WTC11 (cell line): ENCODE measurements around the gene DNAJC21. TPM values are rescaled to one million over a fixed set of nuclear protein-coding genes. Genes with fewer than 3 reads are reported as not detected.

Source experiments
- ATAC-seq: fragments of 200-7000 bp; cut with Tn5 transposase; 2 replicates; pipeline ENCODE4 v1.10.0; 2021; ENCODE audit warnings: mild to moderate bottlenecking, moderate library complexity
- CTCF ChIA-PET: fragments of 300-600 bp; sonication (Branson Sonifier 250); formaldehyde crosslinking; loops from one replicate; lab custom pipeline; 2021; ENCODE audit warnings: antibody characterized with exemption; lab: Charles Lee
- POLR2A ChIA-PET: fragments of 350-600 bp; sonication (Branson Sonifier 250); formaldehyde crosslinking; loops from one replicate; lab custom pipeline; 2021; ENCODE audit warnings: antibody characterized with exemption; lab: Charles Lee
- DNase-seq: peaks from one replicate; pipeline ENCODE4 v3.0.0; 2021; ENCODE audit warnings: low spot score
- H3K27ac Mint-ChIP-seq: 2 replicates; pipeline ENCODE4 v1.8.0; 2021; ENCODE audit warnings: mixed read lengths
- H3K27me3 Mint-ChIP-seq: 2 replicates; pipeline ENCODE4 v1.8.0; 2021; ENCODE audit warnings: low read depth, mild to moderate bottlenecking, moderate library complexity, mixed read lengths
- H3K36me3 Mint-ChIP-seq: 2 replicates; pipeline ENCODE4 v1.8.0; 2021; ENCODE audit warnings: mixed read lengths
- H3K4me1 Mint-ChIP-seq: 2 replicates; pipeline ENCODE4 v1.8.0; 2022; ENCODE audit warnings: mixed read lengths
- H3K4me3 Mint-ChIP-seq: 2 replicates; pipeline ENCODE4 v1.8.0; 2021; ENCODE audit warnings: mild to moderate bottlenecking, moderate library complexity, mixed read lengths
- H3K9me3 Mint-ChIP-seq: 2 replicates; pipeline ENCODE4 v1.8.0; 2021; ENCODE audit warnings: mixed read lengths
- ATF1 ChIP-seq: sonication (generic); formaldehyde crosslinking; IDR thresholded peaks from 2 replicates; pipeline ENCODE4 v1.8.1; 2023; ENCODE audit warnings: mild to moderate bottlenecking, moderate library complexity, missing genetic modification reagents
- CBFB ChIP-seq: sonication (generic); formaldehyde crosslinking; IDR thresholded peaks from 2 replicates; pipeline ENCODE4 v1.8.1; 2022; ENCODE audit warnings: mild to moderate bottlenecking, low read depth, missing genetic modification reagents
- CREB1 ChIP-seq: sonication (generic); formaldehyde crosslinking; IDR thresholded peaks from 2 replicates; pipeline ENCODE4 v1.8.0; 2023; ENCODE audit warnings: mild to moderate bottlenecking, missing genetic modification reagents
- ELF4 ChIP-seq: sonication (generic); formaldehyde crosslinking; IDR thresholded peaks from 2 replicates; pipeline ENCODE4 v1.8.1; 2022; ENCODE audit warnings: low read depth, mild to moderate bottlenecking, moderate library complexity, missing genetic modification reagents
- ETV6 ChIP-seq: sonication (generic); formaldehyde crosslinking; IDR thresholded peaks from 2 replicates; pipeline ENCODE4 v1.8.1; 2022; ENCODE audit warnings: mild to moderate bottlenecking, missing genetic modification reagents
- HMGA2 ChIP-seq: fragments of 250-450 bp; sonication (Bioruptor Pico); IDR thresholded peaks from 2 replicates; pipeline ENCODE4 v1.4.0; 2021; ENCODE audit warnings: mild to moderate bottlenecking, moderate library complexity
- JAZF1 ChIP-seq: fragments of 250-450 bp; sonication (Bioruptor Pico); IDR thresholded peaks from 2 replicates; pipeline ENCODE4 v1.9.0; 2021; ENCODE audit warnings: moderate library complexity, mild to moderate bottlenecking, inconsistent platforms
- MXD4 ChIP-seq: fragments of 250-450 bp; sonication (Bioruptor Pico); IDR thresholded peaks from 2 replicates; pipeline ENCODE4 v1.8.0; 2021; ENCODE audit warnings: mild to moderate bottlenecking, moderate library complexity, borderline replicate concordance
- SMAD3 ChIP-seq: sonication (generic); formaldehyde crosslinking; IDR thresholded peaks from 2 replicates; pipeline ENCODE4 v1.8.0; 2022; ENCODE audit warnings: missing genetic modification reagents, mild to moderate bottlenecking, borderline replicate concordance
- TCF7 ChIP-seq: sonication (generic); formaldehyde crosslinking; IDR thresholded peaks from 2 replicates; pipeline ENCODE4 v1.8.0; 2022; ENCODE audit warnings: mild to moderate bottlenecking, low read depth, missing genetic modification reagents, moderate library complexity
- TEAD1 ChIP-seq: sonication (generic); formaldehyde crosslinking; IDR thresholded peaks from 2 replicates; pipeline ENCODE4 v1.8.0; 2022; ENCODE audit warnings: mild to moderate bottlenecking, missing genetic modification reagents
- TEAD4 ChIP-seq: sonication (generic); formaldehyde crosslinking; IDR thresholded peaks from 2 replicates; pipeline ENCODE4 v1.8.0; 2022; ENCODE audit warnings: mild to moderate bottlenecking, missing genetic modification reagents
- TP53 ChIP-seq: sonication (generic); formaldehyde crosslinking; IDR thresholded peaks from 2 replicates; pipeline ENCODE4 v1.8.1; 2023; ENCODE audit warnings: mild to moderate bottlenecking, missing genetic modification reagents
- ZNF121 ChIP-seq: sonication (generic); formaldehyde crosslinking; IDR thresholded peaks from 2 replicates; pipeline ENCODE4 v1.8.0; 2023; ENCODE audit warnings: missing genetic modification reagents
- ZNF219 ChIP-seq: sonication (generic); formaldehyde crosslinking; IDR thresholded peaks from 2 replicates; pipeline ENCODE4 v1.8.0; 2023; ENCODE audit warnings: missing genetic modification reagents, mild to moderate bottlenecking, borderline replicate concordance
- ZNF232 ChIP-seq: sonication (generic); formaldehyde crosslinking; IDR thresholded peaks from 2 replicates; pipeline ENCODE4 v1.8.0; 2022; ENCODE audit warnings: mild to moderate bottlenecking, missing genetic modification reagents
- ZNF317 ChIP-seq: sonication (generic); formaldehyde crosslinking; IDR thresholded peaks from 2 replicates; pipeline ENCODE4 v1.8.1; 2023; ENCODE audit warnings: low read depth, mild to moderate bottlenecking, moderate library complexity, missing genetic modification reagents, borderline replicate concordance
- ZNF416 ChIP-seq: fragments of 250-450 bp; sonication (Bioruptor Pico); IDR thresholded peaks from 2 replicates; pipeline ENCODE4 v1.9.0; 2021; ENCODE audit warnings: mild to moderate bottlenecking, inconsistent platforms
- ZNF423 ChIP-seq: fragments of 250-450 bp; sonication (Bioruptor Pico); IDR thresholded peaks from 2 replicates; pipeline ENCODE4 v2.1.2; 2022; ENCODE audit warnings: mild to moderate bottlenecking, moderate library complexity
- total RNA-seq: library from RNA; stranded (reverse); gene quantifications from 3 replicates; pipeline ENCODE4 v1.2.3, GENCODE V29; 2021
- TF ChIP-seq, protein P1 (sequence below): sonication (generic); formaldehyde crosslinking; IDR thresholded peaks from 2 replicates; pipeline ENCODE4 v1.8.1; 2022; ENCODE audit warnings: mild to moderate bottlenecking, missing genetic modification reagents, moderate library complexity, borderline replicate concordance
- TF ChIP-seq, protein P2 (sequence below): sonication (generic); formaldehyde crosslinking; IDR thresholded peaks from 2 replicates; pipeline ENCODE4 v1.8.0; 2023; ENCODE audit warnings: missing genetic modification reagents, mild to moderate bottlenecking, borderline replicate concordance
- TF ChIP-seq, protein P3 (sequence below): sonication (generic); formaldehyde crosslinking; IDR thresholded peaks from 2 replicates; pipeline ENCODE4 v1.8.0; 2023; ENCODE audit warnings: missing genetic modification reagents
- TF ChIP-seq, protein P4 (sequence below): sonication (generic); formaldehyde crosslinking; IDR thresholded peaks from 2 replicates; pipeline ENCODE4 v1.8.0; 2022; ENCODE audit warnings: mild to moderate bottlenecking, missing genetic modification reagents
- TF ChIP-seq, protein P5 (sequence below): fragments of 250-450 bp; sonication (Bioruptor Pico); IDR thresholded peaks from 2 replicates; pipeline ENCODE4 v1.9.0; 2021; ENCODE audit warnings: mild to moderate bottlenecking
- TF ChIP-seq, protein P6 (sequence below): sonication (generic); formaldehyde crosslinking; IDR thresholded peaks from 2 replicates; pipeline ENCODE4 v1.8.0; 2022; ENCODE audit warnings: mild to moderate bottlenecking, missing genetic modification reagents

Gene DNAJC21
- total RNA-seq, 1 experiment from 2014 or later: 62.5 TPM

DNA sequence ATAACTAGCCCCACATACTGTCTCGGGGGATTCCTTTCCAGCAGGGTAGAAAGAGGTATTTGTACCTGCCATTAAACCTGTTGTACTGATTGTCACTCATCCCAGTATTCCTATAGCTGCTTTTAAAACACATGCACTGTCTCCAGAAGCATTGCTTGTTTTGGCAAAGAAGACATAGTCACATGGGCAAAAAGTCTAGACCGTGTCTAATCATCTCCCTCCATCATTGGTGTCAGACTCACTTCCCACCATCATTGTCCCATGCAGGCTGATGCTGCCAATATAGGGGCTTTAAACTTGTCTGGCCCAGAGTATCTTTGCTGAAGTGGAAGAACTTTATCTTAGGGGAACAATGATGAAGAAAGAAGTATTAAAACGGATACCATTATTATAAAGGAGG, 12.6 kb downstream of the DNAJC21 start (continued):
- TF ChIP-seq ELF4: no peak
- TF ChIP-seq ZNF317 (CRISPR knock-in tag): no peak

DNA sequence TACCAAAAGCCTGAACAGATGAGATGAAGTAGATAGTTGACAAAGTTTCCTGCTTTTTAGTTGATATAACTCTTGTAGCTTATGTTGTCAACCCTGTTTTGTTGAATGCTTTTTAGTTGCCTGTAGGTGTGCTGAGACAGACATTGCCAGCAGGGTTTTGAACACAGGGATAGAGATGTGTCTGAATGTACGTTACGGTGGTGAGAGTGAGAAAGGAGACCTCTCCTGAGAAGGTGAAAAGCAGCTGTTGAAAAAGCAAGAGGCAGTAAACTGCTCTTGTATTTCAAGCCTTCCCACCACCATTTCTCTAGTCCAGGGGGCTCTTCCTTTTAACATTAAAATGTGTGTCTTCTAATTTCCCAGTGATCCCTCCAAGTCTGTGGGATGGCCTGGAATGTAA, 14.7 kb downstream of the DNAJC21 start:
- Mint-ChIP-seq H3K9me3 (no peaks in the 10 kb centered on the region), H3K4me1 (no peaks in the 10 kb centered on the region), H3K36me3 (peaks cover 49% of the 10 kb centered on the region), H3K4me3 (no peak overlapping the region), H3K27me3 (no peaks in the 10 kb centered on the region), H3K27ac (0 out of 2 replicates have a peak overlapping the region, but pooled peaks have one; percentile 38)
- no peak for ATAC-seq
- ChIA-PET POLR2A (no interaction called here), CTCF (interaction anchor here (1.1 kb wide), 1 partner anchor 269 kb away, joined by 3 read pairs; no protein-coding TSS in a partner anchor)
- TF ChIP-seq ATF1 (CRISPR knock-in tag) (no peak), TP53 (CRISPR knock-in tag) (no peak), ETV6 (CRISPR knock-in tag) (no peak), ZNF423 (CRISPR knock-in tag) (no peak), TEAD4 (CRISPR knock-in tag) (no peak), MXD4 (no peak), ZNF219 (CRISPR knock-in tag) (no peak), CREB1 (no peak), ZNF416 (no peak)
- TF ChIP-seq, protein P1, sequence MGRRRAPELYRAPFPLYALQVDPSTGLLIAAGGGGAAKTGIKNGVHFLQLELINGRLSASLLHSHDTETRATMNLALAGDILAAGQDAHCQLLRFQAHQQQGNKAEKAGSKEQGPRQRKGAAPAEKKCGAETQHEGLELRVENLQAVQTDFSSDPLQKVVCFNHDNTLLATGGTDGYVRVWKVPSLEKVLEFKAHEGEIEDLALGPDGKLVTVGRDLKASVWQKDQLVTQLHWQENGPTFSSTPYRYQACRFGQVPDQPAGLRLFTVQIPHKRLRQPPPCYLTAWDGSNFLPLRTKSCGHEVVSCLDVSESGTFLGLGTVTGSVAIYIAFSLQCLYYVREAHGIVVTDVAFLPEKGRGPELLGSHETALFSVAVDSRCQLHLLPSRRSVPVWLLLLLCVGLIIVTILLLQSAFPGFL (CRISPR knock-in tag): no peak
- TF ChIP-seq, protein P2, sequence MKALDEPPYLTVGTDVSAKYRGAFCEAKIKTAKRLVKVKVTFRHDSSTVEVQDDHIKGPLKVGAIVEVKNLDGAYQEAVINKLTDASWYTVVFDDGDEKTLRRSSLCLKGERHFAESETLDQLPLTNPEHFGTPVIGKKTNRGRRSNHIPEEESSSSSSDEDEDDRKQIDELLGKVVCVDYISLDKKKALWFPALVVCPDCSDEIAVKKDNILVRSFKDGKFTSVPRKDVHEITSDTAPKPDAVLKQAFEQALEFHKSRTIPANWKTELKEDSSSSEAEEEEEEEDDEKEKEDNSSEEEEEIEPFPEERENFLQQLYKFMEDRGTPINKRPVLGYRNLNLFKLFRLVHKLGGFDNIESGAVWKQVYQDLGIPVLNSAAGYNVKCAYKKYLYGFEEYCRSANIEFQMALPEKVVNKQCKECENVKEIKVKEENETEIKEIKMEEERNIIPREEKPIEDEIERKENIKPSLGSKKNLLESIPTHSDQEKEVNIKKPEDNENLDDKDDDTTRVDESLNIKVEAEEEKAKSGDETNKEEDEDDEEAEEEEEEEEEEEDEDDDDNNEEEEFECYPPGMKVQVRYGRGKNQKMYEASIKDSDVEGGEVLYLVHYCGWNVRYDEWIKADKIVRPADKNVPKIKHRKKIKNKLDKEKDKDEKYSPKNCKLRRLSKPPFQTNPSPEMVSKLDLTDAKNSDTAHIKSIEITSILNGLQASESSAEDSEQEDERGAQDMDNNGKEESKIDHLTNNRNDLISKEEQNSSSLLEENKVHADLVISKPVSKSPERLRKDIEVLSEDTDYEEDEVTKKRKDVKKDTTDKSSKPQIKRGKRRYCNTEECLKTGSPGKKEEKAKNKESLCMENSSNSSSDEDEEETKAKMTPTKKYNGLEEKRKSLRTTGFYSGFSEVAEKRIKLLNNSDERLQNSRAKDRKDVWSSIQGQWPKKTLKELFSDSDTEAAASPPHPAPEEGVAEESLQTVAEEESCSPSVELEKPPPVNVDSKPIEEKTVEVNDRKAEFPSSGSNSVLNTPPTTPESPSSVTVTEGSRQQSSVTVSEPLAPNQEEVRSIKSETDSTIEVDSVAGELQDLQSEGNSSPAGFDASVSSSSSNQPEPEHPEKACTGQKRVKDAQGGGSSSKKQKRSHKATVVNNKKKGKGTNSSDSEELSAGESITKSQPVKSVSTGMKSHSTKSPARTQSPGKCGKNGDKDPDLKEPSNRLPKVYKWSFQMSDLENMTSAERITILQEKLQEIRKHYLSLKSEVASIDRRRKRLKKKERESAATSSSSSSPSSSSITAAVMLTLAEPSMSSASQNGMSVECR (CRISPR knock-in tag): no peak
- TF ChIP-seq, protein P3, sequence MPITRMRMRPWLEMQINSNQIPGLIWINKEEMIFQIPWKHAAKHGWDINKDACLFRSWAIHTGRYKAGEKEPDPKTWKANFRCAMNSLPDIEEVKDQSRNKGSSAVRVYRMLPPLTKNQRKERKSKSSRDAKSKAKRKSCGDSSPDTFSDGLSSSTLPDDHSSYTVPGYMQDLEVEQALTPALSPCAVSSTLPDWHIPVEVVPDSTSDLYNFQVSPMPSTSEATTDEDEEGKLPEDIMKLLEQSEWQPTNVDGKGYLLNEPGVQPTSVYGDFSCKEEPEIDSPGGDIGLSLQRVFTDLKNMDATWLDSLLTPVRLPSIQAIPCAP: no peak
- TF ChIP-seq, protein P4, sequence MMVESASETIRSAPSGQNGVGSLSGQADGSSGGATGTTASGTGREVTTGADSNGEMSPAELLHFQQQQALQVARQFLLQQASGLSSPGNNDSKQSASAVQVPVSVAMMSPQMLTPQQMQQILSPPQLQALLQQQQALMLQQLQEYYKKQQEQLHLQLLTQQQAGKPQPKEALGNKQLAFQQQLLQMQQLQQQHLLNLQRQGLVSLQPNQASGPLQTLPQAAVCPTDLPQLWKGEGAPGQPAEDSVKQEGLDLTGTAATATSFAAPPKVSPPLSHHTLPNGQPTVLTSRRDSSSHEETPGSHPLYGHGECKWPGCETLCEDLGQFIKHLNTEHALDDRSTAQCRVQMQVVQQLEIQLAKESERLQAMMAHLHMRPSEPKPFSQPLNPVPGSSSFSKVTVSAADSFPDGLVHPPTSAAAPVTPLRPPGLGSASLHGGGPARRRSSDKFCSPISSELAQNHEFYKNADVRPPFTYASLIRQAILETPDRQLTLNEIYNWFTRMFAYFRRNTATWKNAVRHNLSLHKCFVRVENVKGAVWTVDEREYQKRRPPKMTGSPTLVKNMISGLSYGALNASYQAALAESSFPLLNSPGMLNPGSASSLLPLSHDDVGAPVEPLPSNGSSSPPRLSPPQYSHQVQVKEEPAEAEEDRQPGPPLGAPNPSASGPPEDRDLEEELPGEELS (CRISPR knock-in tag): no peak
- no peak for DNase-seq

DNA sequence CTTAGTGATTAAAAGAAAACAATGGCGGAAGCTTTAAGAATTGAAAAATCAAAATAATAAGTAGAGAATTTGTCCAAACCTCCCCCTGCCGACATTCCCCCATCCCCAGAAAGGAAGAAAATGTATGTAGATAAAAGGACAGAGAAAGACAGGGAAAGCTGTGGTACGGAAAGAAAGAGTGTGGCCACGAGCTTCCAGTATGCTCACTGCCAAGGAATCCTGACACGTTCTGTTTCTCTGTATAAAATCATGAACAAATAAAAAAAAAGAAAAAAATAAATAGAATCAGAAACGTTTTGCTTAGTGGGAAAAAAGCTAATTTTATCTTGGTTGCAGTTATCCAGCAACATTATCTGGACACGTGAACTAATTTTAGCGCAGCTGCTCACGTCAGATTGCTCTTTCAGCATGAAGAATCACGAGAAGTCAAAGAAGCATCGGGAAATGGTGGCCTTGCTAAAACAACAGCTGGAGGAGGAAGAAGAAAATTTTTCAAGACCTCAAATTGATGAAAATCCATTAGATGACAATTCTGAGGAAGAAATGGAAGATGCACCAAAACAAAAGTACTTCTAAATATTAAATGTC, 15.2 kb downstream of the DNAJC21 start:
- no peaks in the 10 kb centered on the region for H3K4me1 Mint-ChIP-seq
- H3K27me3 Mint-ChIP-seq: no peaks in the 10 kb centered on the region
- H3K36me3 Mint-ChIP-seq: peaks cover 51% of the 10 kb centered on the region
- no peak overlapping the region for H3K27ac Mint-ChIP-seq
- H3K9me3 Mint-ChIP-seq: no peaks in the 10 kb centered on the region
- ATAC-seq (no peak), DNase-seq (no peak)
- no peak overlapping the region for H3K4me3 Mint-ChIP-seq
- POLR2A ChIA-PET: no interaction called here
- CTCF ChIA-PET: interaction anchor here (1.1 kb wide), 1 partner anchor 268 kb away, joined by 3 read pairs; no protein-coding TSS in a partner anchor
- TF ChIP-seq TEAD1 (no peak), HMGA2 (CRISPR knock-in tag) (no peak), SMAD3 (CRISPR knock-in tag) (no peak), TCF7 (no peak), ZNF232 (no peak), ZNF121 (CRISPR knock-in tag) (no peak), CBFB (CRISPR knock-in tag) (no peak), JAZF1 (no peak)
- TF ChIP-seq, protein P3: no peak
- TF ChIP-seq, protein P5, sequence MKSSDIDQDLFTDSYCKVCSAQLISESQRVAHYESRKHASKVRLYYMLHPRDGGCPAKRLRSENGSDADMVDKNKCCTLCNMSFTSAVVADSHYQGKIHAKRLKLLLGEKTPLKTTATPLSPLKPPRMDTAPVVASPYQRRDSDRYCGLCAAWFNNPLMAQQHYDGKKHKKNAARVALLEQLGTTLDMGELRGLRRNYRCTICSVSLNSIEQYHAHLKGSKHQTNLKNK (CRISPR knock-in tag): no peak
- TF ChIP-seq, protein P6, sequence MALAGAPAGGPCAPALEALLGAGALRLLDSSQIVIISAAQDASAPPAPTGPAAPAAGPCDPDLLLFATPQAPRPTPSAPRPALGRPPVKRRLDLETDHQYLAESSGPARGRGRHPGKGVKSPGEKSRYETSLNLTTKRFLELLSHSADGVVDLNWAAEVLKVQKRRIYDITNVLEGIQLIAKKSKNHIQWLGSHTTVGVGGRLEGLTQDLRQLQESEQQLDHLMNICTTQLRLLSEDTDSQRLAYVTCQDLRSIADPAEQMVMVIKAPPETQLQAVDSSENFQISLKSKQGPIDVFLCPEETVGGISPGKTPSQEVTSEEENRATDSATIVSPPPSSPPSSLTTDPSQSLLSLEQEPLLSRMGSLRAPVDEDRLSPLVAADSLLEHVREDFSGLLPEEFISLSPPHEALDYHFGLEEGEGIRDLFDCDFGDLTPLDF (CRISPR knock-in tag): no peak
